GM23338 (cell line): ENCODE measurements around the gene GPR153. TPM values are rescaled to one million over a fixed set of nuclear protein-coding genes. Genes with fewer than 3 reads are reported as not detected.

Experiments
- ATAC-seq: fragments of 200-7000 bp; cut with Tn5 transposase; 3 replicates; pipeline ENCODE4 v1.9.1; 2020
- DNase-seq: peaks from one replicate; pipeline ENCODE4 v3.0.0-alpha.2; 2015; ENCODE audit warnings: low spot score
- H2AFZ ChIP-seq: fragments of 200-600 bp; sonication (generic); 2 replicates; pipeline ENCODE4 v1.8.0; 2016; ENCODE audit warnings: antibody characterized with exemption, mild to moderate bottlenecking, moderate library complexity
- H3F3A ChIP-seq: fragments of 200-600 bp; sonication (generic); replicated peaks from 2 replicates; pipeline ENCODE4 v1.8.0; 2017; ENCODE audit warnings: antibody characterized with exemption, mixed run types, low read depth
- H3K27ac ChIP-seq: fragments of 200-600 bp; sonication (generic); 2 replicates; pipeline ENCODE4 v1.6.1; 2016; ENCODE audit warnings: low read depth
- H3K27me3 ChIP-seq: fragments of 200-600 bp; sonication (generic); 2 replicates; pipeline ENCODE4 v1.8.0; 2016; ENCODE audit warnings: mild to moderate bottlenecking, mixed run types, moderate library complexity; ENCODE audit not compliant: insufficient read depth
- H3K36me3 ChIP-seq: fragments of 200-600 bp; sonication (generic); 2 replicates; pipeline ENCODE4 v1.8.0; 2016; ENCODE audit warnings: mild to moderate bottlenecking; ENCODE audit not compliant: insufficient read depth
- H3K4me1 ChIP-seq: fragments of 200-600 bp; sonication (generic); 2 replicates; pipeline ENCODE4 v1.8.0; 2016; ENCODE audit warnings: mild to moderate bottlenecking, moderate library complexity; ENCODE audit not compliant: insufficient read depth
- H3K4me2 ChIP-seq: fragments of 200-600 bp; sonication (generic); 2 replicates; pipeline ENCODE4 v1.7.1; 2017; ENCODE audit warnings: mixed run types
- H3K4me3 ChIP-seq: fragments of 200-600 bp; sonication (generic); 2 replicates; pipeline ENCODE4 v1.6.1; 2016; ENCODE audit warnings: mixed run types
- H3K79me2 ChIP-seq: fragments of 200-600 bp; sonication (generic); replicated peaks from 2 replicates; pipeline ENCODE4 v1.8.0; 2017; ENCODE audit warnings: mild to moderate bottlenecking; ENCODE audit not compliant: insufficient read depth
- H3K9me2 ChIP-seq: fragments of 200-600 bp; sonication (generic); 2 replicates; pipeline ENCODE4 v1.8.0; 2017; ENCODE audit not compliant: insufficient read depth
- H4K20me1 ChIP-seq: fragments of 200-600 bp; sonication (generic); replicated peaks from 2 replicates; pipeline ENCODE4 v1.8.0; 2017; ENCODE audit warnings: mild to moderate bottlenecking; ENCODE audit not compliant: insufficient read depth
- H3K27ac Mint-ChIP-seq: 2 replicates; pipeline ENCODE4 v1.8.0; 2020; ENCODE audit warnings: inconsistent platforms, mild to moderate bottlenecking, moderate library complexity, mixed read lengths
- H3K27me3 Mint-ChIP-seq: 3 replicates; pipeline ENCODE4 v1.8.0; 2022; ENCODE audit warnings: low read depth, mild to moderate bottlenecking, moderate library complexity, mixed read lengths, inconsistent platforms; ENCODE audit not compliant: insufficient read depth, poor library complexity
- H3K36me3 Mint-ChIP-seq: 3 replicates; pipeline ENCODE4 v1.8.0; 2021; ENCODE audit warnings: low read depth, mild to moderate bottlenecking, inconsistent platforms, moderate library complexity, mixed read lengths
- H3K4me1 Mint-ChIP-seq: 3 replicates; pipeline ENCODE4 v1.8.0; 2020; ENCODE audit warnings: mild to moderate bottlenecking, inconsistent platforms, mixed read lengths
- H3K4me3 Mint-ChIP-seq: 3 replicates; pipeline ENCODE4 v1.8.0; 2021; ENCODE audit warnings: moderate library complexity, mild to moderate bottlenecking, inconsistent platforms, mixed read lengths
- H3K9me3 Mint-ChIP-seq: 3 replicates; pipeline ENCODE4 v1.8.0; 2020; ENCODE audit warnings: moderate library complexity, mild to moderate bottlenecking, inconsistent platforms, mixed read lengths
- CREB1 ChIP-seq: fragments of 250-450 bp; sonication (Bioruptor Pico); IDR thresholded peaks from 2 replicates; pipeline ENCODE4 v1.5.0; 2020; ENCODE audit warnings: low read depth, mild to moderate bottlenecking, moderate library complexity
- CTCF ChIP-seq, 2 experiments: fragments of 200-600 bp in 1 of 2; sonication (generic) in 1 of 2; conservative IDR thresholded peaks; 2 replicates each; pipeline versions ENCODE4 v1.5.1 to v1.6.1; 2016 to 2017; ENCODE audit warnings: antibody characterized with exemption in 2 of 2, low read depth in 2 of 2, mild to moderate bottlenecking in 2 of 2, moderate library complexity in 1 of 2
- EZH2phosphoT487 ChIP-seq: fragments of 200-600 bp; sonication (generic); IDR thresholded peaks from one replicate; pipeline ENCODE4 v1.8.1; 2018; ENCODE audit warnings: antibody characterized with exemption; ENCODE audit not compliant: unreplicated experiment
- JUNB ChIP-seq: IDR thresholded peaks from one replicate; pipeline ENCODE4 v1.6.1; 2016; ENCODE audit warnings: antibody characterized with exemption; ENCODE audit not compliant: unreplicated experiment
- ZNF114 ChIP-seq: fragments of 250-450 bp; sonication (Bioruptor Pico); IDR thresholded peaks from 2 replicates; pipeline ENCODE4 v1.5.0; 2020; ENCODE audit warnings: mild to moderate bottlenecking, moderate library complexity
- polyA plus RNA-seq: library from polyadenylated mRNA; unstranded; fragments of >200 nt; fragmentation: Nextera tagmentation; extraction: Ambion mirVana; gene quantifications from 2 replicates; pipeline ENCODE4 v1.2.1, GENCODE V29; 2016
- total RNA-seq: library from RNA; depleted of rRNA; stranded (reverse); fragments of >200 nt; shearing (Covaris generic); gene quantifications from 2 replicates; pipeline ENCODE4 v1.2.3, GENCODE V29; 2014
- TF ChIP-seq, protein P1 (sequence below): fragments of 250-450 bp; sonication (Bioruptor Pico); IDR thresholded peaks from 2 replicates; pipeline ENCODE4 v1.5.0; 2020; ENCODE audit warnings: mild to moderate bottlenecking, moderate library complexity

Gene GPR153
- total and polyA plus RNA-seq, 2 experiments from 2014 or later, result 1.3 to 9.0 TPM

DNA sequence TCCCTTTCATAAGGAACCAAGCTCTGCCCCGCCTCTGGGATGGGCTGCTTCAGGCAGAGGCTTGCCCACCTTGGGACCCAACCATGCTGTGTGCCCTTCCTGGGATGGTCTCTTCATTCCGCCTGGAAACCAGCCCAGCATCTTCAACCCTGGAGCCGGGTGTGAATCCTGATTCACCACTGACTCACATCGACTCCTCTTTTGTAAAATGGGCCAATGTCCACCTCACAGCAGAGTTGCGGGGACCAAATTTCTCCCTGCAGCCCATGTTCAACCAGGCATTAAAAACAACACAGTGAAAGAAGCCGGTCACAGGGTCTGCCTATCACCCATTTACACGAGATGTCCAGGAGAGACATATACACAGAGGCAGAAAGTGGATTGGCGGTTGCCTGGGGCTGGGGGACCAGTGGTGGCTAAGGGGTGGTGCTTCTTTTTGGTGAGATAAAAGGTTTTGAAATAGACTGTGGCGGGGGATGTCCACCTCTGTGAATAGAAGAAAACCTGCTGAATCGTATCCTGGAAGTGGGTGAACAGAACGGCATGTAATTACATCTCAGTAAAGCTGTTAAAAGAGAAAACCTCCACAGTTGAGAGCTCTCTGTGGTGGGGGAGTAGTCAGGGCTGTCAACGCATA lies 6.9 kb upstream of the GPR153 start:
- no peak for TF ChIP-seq CTCF (conservative IDR thresholded peaks at IDR 0.05; ENCODE audit: low read depth in 2 of 2)
- Mint-ChIP-seq H3K27ac (no peak overlapping the region; the same call in 1 of the 2 replicates), H3K4me1 (peaks cover 11% of the 10 kb centered on the region)

DNA sequence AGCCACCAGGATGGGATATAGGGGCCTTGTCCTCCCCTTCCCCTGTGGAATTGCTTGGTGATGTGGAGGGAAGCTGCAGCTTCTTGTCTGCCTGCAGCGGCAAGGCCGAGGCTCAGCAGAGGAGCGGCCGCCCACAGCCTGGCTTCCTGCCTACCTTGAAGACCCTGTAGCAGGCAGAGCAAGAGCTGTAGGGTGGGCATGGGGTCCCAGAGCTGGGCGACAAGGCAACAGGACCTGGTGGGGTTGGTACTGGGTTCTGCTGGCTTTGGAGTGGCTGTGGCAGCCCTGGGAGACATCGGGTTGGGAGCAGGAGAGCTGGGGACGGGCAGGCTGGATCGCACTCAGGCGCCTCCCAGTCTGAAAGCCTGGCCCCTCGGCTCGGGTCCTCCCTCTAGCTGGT lies 5.7 kb upstream of the GPR153 start:
- H3K36me3 Mint-ChIP-seq, result no peaks in the 10 kb centered on the region
- peaks cover 19% of the 10 kb centered on the region for H3K27me3 Mint-ChIP-seq

More for the DNA sequence above, 6.9 kb upstream of the GPR153 start:
- DNase-seq, result no peak
- Histone ChIP-seq H3K4me2 (no peak overlapping the region), H2AFZ (no peak overlapping the region), H3K27ac (no peak overlapping the region; the same call in 1 of the 2 replicates), H3K9me2 (no peaks in the 10 kb centered on the region), H4K20me1 (no peaks in the 10 kb centered on the region; the same call in 1 of the 2 replicates), H3K79me2 (no peaks in the 10 kb centered on the region), H3F3A (peaks cover 5% of the 10 kb centered on the region; the same call in 1 of the 2 replicates), H3K4me3 (no peak overlapping the region), H3K4me1 (no peaks in the 10 kb centered on the region), H3K27me3 (no peaks in the 10 kb centered on the region), H3K36me3 (no peaks in the 10 kb centered on the region)
- Mint-ChIP-seq H3K36me3 (no peaks in the 10 kb centered on the region), H3K9me3 (no peaks in the 10 kb centered on the region), H3K4me3 (no peak overlapping the region; the same call in 2 of the 3 replicates), H3K27me3 (peaks cover 15% of the 10 kb centered on the region)
- ATAC-seq, result no peak

More for the DNA sequence above, 5.7 kb upstream of the GPR153 start:
- no peak overlapping the region for H3K4me3 ChIP-seq
- H3K36me3 ChIP-seq, result no peaks in the 10 kb centered on the region
- no peak overlapping the region for H3K4me3 Mint-ChIP-seq
- H3K27ac Mint-ChIP-seq, result no peak overlapping the region
- no peaks in the 10 kb centered on the region; the same call in 1 of the 2 replicates for H3K4me1 ChIP-seq
- no peaks in the 10 kb centered on the region for H3K9me3 Mint-ChIP-seq
- no peaks in the 10 kb centered on the region for H3K79me2 ChIP-seq
- peaks cover 11% of the 10 kb centered on the region for H3F3A ChIP-seq
- peaks cover 11% of the 10 kb centered on the region; the same call in 2 of the 3 replicates for H3K4me1 Mint-ChIP-seq
- H3K9me2 ChIP-seq, result no peaks in the 10 kb centered on the region
- no peak overlapping the region for H3K27ac ChIP-seq
- H2AFZ ChIP-seq, result no peak overlapping the region
- TF ChIP-seq JUNB, result no peak
- TF ChIP-seq CREB1 (CRISPR knock-in tag), result no peak
- TF ChIP-seq ZNF114, result no peak
- no peak for TF ChIP-seq CTCF (conservative IDR thresholded peaks at IDR 0.05; ENCODE audit: low read depth in 2 of 2)
- no peak for TF ChIP-seq EZH2phosphoT487
- TF ChIP-seq, protein P1, sequence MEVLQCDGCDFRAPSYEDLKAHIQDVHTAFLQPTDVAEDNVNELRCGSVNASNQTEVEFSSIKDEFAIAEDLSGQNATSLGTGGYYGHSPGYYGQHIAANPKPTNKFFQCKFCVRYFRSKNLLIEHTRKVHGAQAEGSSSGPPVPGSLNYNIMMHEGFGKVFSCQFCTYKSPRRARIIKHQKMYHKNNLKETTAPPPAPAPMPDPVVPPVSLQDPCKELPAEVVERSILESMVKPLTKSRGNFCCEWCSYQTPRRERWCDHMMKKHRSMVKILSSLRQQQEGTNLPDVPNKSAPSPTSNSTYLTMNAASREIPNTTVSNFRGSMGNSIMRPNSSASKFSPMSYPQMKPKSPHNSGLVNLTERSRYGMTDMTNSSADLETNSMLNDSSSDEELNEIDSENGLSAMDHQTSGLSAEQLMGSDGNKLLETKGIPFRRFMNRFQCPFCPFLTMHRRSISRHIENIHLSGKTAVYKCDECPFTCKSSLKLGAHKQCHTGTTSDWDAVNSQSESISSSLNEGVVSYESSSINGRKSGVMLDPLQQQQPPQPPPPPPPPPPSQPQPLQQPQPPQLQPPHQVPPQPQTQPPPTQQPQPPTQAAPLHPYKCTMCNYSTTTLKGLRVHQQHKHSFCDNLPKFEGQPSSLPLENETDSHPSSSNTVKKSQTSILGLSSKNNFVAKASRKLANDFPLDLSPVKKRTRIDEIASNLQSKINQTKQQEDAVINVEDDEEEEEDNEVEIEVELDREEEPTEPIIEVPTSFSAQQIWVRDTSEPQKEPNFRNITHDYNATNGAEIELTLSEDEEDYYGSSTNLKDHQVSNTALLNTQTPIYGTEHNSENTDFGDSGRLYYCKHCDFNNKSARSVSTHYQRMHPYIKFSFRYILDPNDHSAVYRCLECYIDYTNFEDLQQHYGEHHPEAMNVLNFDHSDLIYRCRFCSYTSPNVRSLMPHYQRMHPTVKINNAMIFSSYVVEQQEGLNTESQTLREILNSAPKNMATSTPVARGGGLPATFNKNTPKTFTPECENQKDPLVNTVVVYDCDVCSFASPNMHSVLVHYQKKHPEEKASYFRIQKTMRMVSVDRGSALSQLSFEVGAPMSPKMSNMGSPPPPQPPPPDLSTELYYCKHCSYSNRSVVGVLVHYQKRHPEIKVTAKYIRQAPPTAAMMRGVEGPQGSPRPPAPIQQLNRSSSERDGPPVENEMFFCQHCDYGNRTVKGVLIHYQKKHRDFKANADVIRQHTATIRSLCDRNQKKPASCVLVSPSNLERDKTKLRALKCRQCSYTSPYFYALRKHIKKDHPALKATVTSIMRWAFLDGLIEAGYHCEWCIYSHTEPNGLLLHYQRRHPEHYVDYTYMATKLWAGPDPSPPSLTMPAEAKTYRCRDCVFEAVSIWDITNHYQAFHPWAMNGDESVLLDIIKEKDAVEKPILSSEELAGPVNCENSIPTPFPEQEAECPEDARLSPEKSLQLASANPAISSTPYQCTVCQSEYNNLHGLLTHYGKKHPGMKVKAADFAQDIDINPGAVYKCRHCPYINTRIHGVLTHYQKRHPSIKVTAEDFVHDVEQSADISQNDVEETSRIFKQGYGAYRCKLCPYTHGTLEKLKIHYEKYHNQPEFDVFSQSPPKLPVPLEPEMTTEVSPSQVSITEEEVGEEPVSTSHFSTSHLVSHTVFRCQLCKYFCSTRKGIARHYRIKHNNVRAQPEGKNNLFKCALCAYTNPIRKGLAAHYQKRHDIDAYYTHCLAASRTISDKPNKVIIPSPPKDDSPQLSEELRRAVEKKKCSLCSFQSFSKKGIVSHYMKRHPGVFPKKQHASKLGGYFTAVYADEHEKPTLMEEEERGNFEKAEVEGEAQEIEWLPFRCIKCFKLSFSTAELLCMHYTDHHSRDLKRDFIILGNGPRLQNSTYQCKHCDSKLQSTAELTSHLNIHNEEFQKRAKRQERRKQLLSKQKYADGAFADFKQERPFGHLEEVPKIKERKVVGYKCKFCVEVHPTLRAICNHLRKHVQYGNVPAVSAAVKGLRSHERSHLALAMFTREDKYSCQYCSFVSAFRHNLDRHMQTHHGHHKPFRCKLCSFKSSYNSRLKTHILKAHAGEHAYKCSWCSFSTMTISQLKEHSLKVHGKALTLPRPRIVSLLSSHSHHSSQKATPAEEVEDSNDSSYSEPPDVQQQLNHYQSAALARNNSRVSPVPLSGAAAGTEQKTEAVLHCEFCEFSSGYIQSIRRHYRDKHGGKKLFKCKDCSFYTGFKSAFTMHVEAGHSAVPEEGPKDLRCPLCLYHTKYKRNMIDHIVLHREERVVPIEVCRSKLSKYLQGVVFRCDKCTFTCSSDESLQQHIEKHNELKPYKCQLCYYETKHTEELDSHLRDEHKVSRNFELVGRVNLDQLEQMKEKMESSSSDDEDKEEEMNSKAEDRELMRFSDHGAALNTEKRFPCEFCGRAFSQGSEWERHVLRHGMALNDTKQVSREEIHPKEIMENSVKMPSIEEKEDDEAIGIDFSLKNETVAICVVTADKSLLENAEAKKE, result no peak
- no peak for ATAC-seq
- H3K4me2 ChIP-seq, result no peak overlapping the region
- H4K20me1 ChIP-seq, result no peaks in the 10 kb centered on the region; the same call in 1 of the 2 replicates
- DNase-seq, result no peak
- H3K27me3 ChIP-seq, result peaks cover 7% of the 10 kb centered on the region; the same call in 1 of the 2 replicates
